GM12872 (cell line): ENCODE data around the gene CCDC187.

Source experiments
- CTCF ChIP-seq: IDR thresholded peaks from 3 replicates; pipeline ENCODE4 v1.5.1; 2011; ENCODE audit warnings: low read depth, mild to moderate bottlenecking, low read length, moderate library complexity; ENCODE audit not compliant: insufficient read depth

CCDC187 gene

GRCh38 chr9:136295542-136296433, 8.1 kb downstream of the CCDC187 start:
- TF ChIP-seq CTCF, result no peak

GRCh38 chr9:136295055-136295454, 8.8 kb downstream of the CCDC187 start:
- TF ChIP-seq CTCF, result no peak

GRCh38 chr9:136294437-136294836, 9.5 kb downstream of the CCDC187 start:
- no peak for TF ChIP-seq CTCF

GRCh38 chr9:136293476-136294077, 10.3 kb downstream of the CCDC187 start:
- TF ChIP-seq CTCF, result no peak

DNA sequence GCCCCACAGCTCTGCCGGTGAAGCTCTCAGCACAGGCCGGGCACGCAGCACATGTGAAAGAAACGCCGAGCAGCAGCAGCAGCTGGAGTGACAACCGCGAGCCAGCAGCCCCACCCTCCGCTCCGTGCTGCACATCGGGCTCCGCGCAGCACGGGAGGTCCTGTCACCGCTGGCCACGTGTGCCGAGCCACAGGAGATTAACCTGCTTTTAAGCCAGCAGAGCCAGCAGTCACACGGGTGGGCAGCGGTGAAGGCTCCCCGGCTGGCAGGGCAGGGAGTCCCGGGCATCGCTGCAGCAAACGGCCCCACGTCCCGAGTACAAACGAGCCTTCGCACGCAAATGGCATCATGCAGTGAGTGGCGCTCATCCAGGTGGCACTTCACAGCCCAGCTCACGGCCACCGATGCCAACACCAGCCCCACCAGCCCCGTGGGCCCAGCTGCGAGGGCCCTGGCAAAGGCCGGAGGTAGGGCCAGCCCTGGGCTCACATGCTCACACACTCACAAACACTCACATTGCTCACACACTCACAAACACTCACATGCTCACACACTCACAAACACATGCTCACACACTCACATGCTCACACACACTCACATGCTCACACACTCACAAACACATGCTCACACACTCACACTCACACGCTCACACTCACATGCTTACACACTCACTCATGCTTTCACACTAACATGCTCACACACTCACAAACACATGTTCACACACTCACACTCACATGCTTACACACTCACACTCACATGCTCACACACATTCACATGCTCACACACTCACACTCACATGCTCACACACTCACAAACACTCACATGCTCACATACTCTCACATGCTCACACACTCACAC, 11.1 kb downstream of the CCDC187 start:
- no peak for TF ChIP-seq CTCF

DNA sequence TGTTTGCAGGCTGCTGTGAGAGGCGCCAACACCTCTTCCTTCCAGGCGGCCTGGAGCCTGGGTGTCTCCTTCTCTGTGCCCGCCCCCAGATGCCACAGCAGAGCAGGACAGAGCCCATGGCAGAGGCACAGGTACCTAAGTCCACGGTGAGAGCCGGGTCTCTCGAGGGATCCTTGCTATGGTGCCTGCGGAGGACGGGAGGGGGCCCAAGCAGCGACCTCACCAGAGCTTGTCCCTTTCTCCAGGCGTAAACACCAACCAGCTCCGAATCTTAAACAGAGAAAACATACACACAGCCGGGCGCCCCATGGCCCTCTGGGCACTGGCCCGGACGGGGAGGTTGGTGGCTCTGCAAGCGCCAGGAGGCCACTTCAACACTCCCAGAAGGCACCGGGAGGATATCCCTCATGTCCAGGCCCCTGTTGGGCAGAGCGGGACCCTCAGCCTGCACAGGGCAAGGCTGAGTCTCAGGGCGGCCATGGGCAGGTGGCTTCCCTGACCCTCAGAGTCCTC, 11.8 kb downstream of the CCDC187 start:
- TF ChIP-seq CTCF, result no peak

- no peak for TF ChIP-seq CTCF
Observed at GRCh38 chr9:136291306-136292025, 12.4 kb downstream of the CCDC187 start.
